Measurements from ENCODE around the gene PPP2R5C. TPM values are rescaled to one million over a fixed set of nuclear protein-coding genes. Genes with fewer than 3 reads are reported as not detected.
A peak's percentile ranks its signal among the peaks of the same experiment; 100 is the strongest.

PPP2R5C gene
- total RNA-seq, 1 donor from 2014 or later = 106 TPM

DNA sequence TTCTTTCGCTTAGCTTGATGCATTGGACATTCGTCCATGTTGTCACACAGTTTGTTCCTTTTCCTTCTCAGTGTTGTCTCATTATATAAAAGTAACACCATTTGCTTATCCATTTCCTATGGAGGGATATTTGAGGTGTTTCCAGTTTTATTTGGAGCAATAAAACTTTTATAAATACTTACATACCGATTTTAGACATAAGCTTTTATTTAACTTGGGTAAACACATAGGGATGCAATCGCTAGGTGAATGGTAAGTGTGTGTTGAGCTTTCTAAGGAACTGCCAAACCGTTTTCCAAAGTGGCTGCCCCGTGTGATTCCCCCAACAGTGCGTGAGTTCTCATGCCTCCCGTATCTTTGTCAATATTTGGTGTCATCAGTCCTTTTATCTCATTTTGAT lies 107.7 kb downstream of the PPP2R5C start:
- ATAC-seq = no peak

DNA sequence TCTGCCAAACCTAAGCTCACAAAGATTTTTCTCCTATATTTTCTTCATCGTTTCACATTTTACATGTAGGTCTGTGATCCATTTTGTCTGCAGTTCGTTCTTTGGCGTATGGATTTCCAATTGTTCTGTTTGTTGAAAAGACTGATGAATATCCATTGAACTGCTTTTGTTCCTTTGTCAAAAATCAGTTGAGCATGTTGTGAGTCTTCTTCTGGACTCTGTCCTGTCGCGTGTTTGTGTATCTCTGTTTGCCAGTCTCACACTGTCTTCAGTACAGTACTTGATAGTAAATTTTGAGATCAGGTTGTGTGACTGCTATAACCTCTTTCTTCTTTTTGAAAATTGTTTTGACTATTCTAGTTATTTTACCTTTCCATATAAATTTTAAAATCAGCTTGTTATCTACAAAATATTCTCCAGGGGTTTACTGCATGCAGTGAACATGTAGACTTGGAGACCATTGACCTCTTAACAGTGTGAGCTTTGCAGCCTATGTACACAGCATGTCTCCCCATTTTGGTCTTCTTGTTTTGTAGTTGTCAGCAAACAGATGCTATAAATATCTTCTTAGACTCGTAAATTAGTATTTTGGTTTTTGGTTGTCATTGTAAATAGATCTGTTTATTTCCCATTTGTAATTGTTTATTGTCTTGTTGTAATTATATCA lies 108.9 kb downstream of the PPP2R5C start:
- no peak for ATAC-seq

DNA sequence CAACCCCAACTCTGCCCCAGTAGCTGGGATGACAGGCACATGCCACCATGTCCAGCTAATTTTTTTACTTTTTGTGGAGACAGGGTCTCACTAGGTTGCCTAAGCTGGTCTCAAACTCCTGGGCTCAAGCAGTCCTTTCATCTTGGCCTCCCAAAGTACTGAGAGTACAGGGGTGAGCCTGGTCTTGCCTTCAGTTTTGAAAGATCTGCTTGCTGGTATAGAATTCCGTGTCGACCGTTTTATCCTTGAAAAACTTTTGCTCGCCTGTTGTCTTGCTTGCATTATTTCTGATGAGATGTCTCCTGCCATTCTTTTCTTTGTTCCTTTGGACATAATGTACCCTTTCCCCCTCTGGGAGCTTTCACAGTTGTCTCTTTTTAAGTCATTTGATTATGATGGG lies 110.8 kb downstream of the PPP2R5C start:
- ATAC-seq = no peak

DNA sequence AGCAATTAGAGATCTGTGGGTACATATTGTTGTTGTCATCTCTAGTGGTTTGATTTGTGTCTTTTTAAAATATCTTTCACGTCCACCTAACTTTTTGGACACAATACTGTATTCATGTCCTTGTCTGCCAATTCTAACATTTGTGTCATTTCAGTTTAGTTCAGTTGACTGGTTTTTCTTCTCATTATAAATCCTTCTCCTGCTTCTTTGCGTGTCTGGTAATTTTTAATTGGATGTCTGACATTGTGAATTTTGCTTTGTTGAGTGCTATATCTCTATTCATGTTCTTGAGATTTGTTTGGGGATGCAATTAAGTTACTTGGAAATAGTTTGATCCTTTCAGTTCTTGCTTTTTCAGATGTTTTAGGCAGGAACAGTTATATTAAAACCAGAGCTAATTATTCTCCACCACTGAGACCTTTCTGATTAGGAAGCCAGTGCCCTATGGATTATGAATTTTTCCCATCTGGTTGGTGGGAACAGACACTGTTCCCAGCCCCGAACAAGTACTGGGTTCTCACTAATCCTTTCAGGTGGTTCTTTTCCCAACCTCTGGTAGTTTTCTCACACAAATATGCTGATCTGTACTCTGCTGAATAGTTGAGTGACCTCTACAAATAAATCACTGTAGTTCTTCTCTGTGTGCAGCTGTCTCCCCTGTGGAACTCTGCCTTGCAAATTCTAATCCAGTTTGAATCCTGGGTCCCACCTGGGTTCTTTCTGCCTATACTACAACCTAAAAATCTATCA lies 111.7 kb downstream of the PPP2R5C start:
- no peak for ATAC-seq

DNA sequence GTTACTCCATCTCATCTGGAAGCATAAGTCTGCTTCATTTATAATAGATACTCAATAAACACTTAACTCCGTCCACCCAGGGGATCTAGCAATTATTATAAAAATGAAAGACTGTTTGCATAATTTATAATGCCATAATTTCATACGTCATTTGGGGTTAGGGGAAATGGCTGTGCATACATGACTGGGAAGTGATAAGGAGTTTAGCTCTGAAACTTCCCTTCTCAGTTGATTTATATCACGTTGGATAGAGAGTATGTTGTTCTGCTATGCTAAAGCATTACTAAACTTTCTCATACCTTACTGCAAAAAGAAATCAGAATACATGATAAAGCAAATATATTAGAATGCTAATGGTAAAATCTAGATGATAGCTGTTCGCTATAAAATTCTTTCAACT lies 112.5 kb downstream of the PPP2R5C start:
- no peak for ATAC-seq

DNA sequence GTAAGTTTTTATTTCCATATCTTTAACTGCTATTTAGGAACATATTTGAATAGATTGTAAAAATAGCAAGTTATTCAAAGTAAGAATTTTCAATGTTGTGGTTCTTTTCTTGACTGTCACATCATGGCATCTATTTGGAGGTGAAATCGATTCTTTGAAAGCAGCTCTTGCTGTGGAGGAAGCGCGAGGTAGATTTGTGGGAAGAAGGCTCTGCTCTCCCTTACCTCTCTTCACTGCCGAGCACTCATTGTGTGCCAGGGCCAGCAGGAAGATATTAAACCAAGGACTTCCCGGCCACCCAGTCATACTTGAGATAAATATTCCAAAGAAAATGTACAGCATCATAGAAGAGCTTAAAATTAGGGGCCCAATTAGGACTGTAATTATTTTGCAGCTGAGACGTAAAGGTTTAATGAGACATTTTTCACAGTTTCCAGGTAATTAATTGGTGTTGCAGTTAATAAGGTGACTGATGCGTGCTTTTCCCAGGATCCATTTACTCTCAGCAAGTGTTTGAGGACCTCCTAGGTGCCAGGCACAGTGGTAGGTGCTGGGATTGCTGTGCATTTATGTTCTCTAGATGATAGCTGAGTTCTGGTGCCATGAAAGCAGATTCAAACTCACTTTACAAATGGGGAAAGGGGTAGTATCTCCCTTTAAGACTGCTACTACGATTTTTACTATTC lies 113.7 kb downstream of the PPP2R5C start:
- ATAC-seq = no peak

DNA sequence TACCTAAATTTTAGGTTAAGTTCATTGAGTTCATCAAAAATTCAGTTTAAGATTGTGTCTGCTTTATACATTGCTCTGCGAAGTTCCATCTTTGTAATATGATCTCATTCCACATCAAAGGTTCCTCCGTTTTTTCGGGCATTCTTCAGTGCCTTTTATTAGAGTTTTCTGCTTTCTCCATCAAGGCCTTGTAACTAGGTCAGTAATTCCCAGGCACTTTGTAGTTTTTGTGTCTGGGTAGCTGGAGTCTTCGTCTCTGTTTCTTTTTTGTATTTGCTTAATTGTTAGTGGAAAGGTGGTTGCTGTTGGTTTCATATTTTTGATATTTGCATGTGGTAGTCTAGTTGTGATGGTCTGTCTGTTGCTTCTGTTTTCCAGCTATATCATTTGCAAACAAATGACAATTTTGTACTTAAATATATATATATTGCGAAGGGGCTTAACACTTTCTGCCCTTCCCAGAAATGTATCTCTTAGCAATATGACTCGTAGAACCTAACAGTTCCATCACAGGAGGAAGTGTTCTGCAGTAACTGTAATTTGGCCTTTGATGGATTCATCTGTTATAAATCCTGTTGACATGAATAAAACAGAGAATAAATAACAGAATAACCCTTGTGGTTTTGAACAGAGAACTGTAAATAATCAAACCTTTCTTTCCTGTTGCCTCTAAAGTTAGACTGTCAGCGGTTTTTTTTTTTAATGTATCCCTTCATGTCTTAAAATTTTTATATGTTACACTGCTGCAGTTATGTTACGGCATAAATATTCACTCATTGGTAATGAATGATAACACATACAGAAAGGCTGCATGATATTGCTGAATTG lies 114.4 kb downstream of the PPP2R5C start:
- no peak for ATAC-seq

DNA sequence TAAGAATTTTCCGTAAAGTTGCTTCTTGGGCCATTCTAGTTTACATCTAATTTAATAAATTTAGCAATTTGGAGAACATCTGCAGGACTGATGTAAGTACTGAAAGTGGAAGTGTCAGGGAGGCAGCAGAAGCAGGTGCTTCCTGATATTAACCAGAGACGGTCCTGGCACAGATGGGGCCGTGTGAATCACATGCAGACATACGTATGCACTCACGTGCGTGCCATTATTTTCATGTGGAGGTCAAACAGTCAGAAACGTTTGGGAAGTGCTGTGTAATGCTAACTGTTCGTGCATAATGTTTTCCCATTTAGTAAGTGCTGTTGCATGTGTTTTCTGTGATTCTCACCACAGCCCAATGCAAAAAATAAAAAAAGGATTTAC lies 115.0 kb downstream of the PPP2R5C start:
- peak; percentile 75 for ATAC-seq

DNA sequence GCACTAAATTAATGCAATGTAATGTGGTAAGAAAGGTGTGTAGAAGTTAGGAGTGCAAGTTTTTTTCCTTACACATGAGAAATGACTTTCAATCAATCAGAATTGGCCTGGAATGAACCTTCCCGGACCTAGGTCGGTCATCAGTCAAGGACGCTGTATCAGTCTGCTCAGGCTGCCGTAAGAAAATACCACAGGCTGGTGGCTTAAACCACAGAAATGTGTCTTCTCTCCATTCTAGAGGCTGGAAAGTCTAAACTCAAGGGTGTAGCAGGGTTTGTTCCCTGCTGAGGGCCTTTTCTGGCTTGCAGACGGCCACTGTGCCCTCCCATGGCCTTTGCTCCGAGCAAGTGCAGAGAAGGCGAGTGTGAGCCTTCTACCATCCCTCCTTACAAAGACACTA lies 116.3 kb downstream of the PPP2R5C start:
- ATAC-seq = no peak

DNA sequence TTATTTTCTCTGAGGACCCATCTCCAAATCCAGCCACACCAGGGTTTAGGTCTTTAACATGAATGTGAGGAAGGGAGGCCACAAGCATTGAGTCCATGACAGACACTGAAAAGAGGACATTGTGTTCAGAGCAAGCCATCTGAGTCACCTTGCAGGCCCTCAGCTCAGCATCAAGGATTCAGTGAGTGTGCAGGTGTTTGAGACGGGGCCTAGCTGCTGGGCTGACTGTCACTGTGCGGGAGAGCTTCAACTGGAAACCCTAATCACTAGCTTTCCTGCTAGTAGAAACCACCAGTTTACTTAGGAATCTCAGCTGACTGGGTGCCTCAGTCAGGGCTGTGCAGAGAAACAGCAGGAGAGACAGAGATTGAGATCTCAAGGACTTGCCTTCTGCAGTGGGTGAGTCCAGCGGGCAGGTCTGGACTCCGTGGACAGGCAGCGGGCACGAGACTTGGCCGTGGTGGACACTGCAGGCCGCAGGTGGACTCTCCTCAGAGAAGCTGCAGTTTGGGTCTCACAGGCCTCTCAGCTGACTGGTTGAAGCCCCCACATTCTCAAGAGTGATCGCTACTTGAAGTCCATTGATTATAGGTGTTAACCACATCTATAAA lies 116.8 kb downstream of the PPP2R5C start:
- no peak for ATAC-seq

DNA sequence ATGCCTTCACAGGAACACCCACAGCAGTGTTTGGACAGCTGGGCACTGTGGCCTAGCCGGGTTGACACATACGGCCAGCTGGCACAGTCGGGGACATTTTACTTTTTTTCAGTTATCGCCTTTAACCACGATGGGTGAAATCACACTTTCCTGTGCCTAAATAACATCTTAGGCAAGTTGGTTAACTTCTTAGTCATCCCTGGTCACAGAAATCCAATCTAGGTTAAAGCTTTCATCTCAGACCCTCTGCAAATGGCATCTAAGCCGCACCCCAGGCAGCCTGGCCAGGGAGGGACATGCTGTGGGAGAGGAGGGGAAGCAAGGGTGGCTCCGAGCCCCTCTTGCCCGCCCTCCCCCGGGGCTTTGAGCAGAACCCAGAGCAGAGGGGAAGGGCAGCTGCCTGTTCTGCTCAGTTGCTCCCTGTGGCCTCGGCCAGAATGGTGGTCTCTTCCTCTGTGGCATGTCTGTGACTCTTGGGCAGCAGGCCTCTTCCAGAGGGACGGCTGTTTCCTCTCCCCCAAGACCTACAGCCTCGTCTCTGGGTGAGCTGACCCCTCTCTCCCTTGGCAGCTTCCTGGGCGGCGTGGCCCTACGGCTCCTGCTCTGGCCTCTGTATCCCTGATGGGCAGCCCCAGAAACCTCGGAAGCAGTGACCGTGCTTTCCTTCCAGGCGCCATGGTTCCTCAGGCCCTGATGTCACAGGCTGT lies 117.5 kb downstream of the PPP2R5C start:
- ATAC-seq = no peak

DNA sequence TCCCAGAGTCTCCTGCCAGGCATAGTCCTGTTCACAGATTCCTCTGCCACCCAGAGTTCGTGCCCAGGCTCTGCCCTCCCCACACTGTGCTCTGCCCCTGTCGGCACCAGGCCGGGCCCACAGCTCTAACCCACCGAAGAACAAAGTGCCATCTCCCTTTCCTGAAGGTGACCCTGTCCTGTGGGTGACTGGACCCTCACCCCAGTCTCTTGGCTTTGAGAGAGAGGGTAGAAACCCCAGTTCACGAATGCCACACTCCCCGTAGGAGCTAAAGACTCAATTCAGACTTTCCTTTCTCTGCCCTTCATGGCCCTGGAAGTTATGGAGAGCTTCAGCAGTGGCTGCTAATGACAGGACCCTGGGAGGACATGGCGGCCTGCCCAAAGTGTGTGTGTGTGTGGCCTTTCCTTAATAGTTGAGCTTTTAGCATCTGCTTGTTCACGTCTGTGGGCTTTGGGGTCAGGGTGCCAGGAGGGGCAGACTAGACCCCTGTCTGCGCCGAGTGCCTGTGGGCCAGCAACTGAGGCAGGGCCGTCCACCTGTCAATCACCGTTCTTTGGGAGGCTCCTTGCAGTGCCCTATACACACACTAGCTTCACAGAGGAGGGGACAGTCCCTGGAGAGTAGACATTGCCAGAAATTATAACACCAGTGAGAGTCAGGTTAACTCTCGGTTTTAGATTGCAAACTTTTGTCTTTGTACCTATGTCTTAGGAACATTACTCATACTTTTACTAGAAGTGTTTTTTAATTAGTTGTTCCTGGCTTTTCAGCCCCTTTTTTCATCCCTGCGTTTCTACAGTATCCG lies 118.2 kb downstream of the PPP2R5C start:
- no peak for ATAC-seq

DNA sequence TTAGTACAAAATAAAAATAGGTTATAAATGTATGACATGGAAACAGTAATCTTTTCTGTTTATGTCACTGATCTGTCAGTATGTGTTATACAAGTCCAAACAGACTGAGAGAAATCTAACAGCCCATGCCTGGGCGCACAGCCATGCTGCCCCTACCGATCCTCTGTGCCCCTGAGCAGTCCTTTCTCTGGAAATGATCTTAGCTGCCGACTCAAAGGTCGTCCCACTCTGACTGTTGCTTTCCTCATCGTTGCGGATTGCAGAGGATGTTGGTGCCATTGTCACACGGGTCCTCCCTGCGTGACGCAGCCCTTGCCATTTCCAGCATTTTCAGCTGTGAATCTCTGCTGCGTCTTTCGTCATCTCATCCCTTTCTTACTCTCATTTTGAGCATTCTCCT lies 119.9 kb downstream of the PPP2R5C start:
- no peak for ATAC-seq

DNA sequence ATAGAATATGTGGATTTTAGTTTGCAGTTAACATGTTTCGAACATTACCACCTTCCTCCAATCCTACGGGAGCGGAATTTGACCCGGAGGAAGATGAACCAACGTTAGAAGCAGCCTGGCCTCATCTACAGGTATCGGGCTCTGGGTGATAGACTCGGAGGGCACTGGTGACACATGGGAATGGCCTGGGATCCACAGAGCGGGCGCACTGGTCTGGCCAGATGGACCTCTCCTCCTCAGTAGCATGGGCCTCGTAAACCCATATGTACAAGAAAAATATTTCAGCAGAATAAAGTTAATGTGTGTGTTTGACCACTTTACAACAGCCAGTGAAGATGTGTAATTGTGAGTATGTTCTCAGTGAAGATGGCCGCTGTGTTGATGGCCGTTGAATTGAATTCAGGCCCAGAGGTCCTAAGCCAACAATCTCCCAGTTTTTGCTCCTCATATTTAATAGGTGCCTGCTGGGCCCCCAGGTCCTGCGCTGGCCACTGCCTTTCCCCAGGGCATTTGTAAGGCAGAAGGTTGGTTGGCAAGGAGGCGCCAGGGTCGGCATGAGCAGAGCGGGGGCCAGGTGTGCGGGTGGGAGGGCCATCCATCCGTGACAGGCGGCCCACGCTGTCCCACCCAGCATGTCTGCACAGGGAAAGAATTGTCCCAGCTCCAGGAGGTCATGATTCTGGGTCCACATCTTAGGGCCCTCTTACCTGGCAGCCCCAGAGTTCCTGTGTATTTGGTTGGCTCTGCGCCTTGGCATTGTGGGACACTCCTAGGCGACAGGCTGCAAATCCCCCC lies 120.8 kb downstream of the PPP2R5C start:
- ATAC-seq = no peak

DNA sequence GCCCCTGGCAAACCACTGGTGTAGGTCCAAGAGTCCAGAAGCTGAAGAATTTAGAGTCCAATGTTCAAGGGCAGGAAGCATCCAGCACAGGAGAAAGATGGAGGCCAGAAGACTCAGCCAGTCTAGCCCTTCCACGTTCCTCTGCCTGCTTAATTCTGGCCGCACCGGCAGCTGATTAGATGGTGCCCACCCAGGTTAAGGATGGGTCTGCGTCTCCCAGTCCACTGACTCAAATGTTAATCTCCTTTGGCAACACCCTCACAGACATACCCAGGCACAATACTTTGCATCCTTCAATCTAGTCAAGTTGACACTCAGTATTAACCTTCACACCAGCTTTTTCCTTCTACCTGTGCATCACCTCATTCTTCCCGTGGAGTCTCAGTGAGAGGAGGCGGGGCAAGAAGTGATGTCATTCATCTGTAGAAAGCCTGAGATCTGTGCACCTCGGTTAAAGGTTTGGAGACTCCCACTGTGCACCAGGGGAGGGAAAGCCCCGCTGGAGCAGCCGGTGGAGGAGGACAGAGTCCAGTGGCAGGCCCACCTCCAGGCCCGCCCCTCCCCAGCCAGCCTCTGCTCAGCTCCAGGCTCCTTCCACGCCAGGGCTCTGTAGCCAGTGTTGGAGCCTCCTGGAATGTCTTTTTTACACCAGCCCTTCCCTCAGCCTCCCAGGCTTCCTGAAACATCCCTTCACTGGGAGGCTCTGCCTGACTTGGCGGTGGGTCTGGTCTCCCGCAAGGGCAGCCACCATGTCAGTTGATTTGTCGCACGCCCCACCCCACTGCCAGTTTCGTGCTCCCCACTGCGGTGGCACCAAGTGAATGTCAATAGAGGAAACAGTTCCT lies 122.8 kb downstream of the PPP2R5C start:
- no peak for ATAC-seq

DNA sequence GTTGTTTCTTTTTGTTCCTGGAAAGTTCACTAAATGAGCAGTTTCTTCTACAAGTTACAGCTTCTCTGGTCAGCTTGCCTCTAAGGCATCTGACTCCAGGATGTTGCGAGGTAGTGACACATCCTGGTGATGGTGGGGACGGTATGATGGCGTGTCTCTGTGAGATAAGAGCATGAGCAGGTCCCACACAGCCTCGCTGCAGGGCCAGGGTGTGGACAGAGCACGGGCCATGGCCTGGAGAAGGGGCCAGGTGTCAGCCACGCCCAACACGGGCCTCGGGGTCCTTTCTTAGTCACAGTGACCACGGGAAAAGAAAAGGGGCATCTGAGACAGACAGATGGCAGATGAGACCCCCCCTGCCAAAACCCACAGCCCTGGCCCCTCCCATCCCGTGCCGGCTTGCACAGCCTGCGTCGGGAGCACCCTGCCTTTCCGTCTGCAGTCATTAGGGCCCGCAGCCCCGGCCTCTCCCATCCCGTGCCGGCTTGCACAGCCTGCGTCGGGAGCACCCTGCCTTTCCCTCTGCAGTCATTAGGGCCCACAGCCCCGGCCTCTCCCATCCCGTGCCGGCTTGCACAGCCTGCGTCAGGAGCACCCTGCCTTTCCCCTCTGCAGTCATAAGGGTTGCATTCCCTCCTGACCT lies 123.5 kb downstream of the PPP2R5C start:
- peak; percentile 17 for ATAC-seq

DNA sequence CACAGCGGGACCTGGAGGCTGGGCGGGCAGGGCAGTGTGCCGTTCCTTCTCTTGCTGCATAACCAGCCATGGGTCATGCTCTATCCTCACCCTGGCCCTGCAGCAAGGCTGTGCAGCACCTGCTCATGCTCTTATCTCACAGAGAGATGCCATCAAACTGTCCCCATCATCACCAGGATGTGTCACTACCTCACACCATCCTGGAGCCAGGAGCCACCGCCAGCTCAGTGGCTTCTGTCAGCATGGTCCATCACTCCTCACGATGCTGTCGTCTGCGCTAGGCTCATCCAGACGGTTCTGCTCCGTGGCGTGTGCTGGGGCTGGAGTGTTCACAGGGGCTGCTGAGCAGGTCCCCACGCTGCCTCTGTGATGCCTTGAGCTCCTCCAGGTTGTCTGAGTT lies 125.7 kb downstream of the PPP2R5C start:
- ATAC-seq = no peak

DNA sequence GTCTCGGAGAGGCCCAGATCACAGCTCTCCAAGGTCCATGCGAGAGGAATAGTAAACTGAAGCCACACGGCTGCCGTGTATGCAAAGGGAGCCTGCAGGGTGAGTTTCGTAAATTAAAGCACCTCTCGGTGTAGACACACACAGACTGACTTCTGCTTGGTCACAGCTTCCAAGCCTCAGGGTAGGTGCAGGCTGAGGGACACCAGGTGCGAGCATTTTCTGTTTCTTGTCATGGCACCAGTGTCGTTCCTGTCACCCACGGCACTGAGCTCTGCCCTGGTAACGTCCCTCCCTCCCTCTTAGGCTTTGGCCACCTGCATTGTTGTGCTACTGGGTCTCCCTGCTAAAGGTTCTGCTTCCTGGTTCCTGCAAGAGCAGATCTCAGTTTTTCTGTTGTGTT lies 126.7 kb downstream of the PPP2R5C start:
- ATAC-seq = no peak

DNA sequence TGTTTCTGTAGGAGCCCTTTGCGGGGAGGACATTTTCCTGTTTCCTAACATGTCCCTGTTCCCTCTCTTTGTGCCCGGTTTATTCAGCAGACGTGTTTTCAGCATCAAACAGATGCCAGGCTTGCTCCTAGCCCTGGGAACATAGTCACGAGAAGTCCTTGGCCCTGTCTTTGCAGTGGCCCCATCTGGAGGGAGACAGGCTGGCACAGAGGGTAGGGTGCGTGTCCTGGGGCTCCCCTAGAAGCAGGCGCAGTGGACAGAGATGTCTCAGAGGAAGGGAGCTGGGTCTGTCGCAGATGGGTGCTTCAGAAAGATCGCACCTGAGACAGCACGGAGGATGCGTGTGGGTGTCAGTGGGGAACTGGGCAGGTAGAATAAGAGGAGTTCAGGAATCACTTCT lies 127.9 kb downstream of the PPP2R5C start:
- no peak for ATAC-seq
